K562 (cell line): Measurements from ENCODE around the gene CYP24A1. TPM values are rescaled to one million over a fixed set of nuclear protein-coding genes. Genes with fewer than 3 reads are reported as not detected.

Experiments used
- ATAC-seq: fragments of 200-7000 bp; cut with Tn5 transposase; 3 replicates; pipeline ENCODE4 v1.9.1; 2020; ENCODE audit warnings: moderate library complexity
- BruUV-seq: library from RNA; stranded (reverse); fragments of 400-500 nt; replicated peaks from 2 replicates; lab custom pipeline; 2021; lab: Mats Ljungman, UMichigan
- CTCF ChIA-PET: fragments of 300-600 bp; formaldehyde crosslinking; extraction: SDS; loops from one replicate; lab custom pipeline; 2021; ENCODE audit warnings: low intra/inter-chr PET ratio; lab: Yijun Ruan, JAX
- POLR2A ChIA-PET: fragments of 300-600, 350-650 bp; sonication (Branson Sonifier 250); formaldehyde crosslinking; extraction: SDS; loops from one replicate; lab custom pipeline; 2021; ENCODE audit warnings: antibody characterized with exemption, inconsistent platforms; lab: Yijun Ruan, JAX
- DNase-seq, 4 experiments: peaks; one replicate each; pipeline versions ENCODE4 v3.0.0 to v3.0.0-alpha.2; 2011 to 2018; ENCODE audit warnings: low spot score in 3 of 4, mixed read lengths in 3 of 4; ENCODE audit errors: extremely low read depth in 1 of 4
- FAIRE-seq: peaks from 2 replicates; lab custom pipeline; 2011; peaks lifted over from hg19 to GRCh38; lab: Jason Lieb, UNC
- H2AFZ ChIP-seq: 2 replicates; pipeline ENCODE4 v1.6.0; 2011; ENCODE audit warnings: low read depth, low read length, control low read depth, inconsistent platforms
- H3K27ac ChIP-seq: fragments of 200-600 bp; 3 replicates; pipeline ENCODE4 v1.8.0; 2011; ENCODE audit warnings: low read depth, mild to moderate bottlenecking, control low read depth, inconsistent platforms, low read length, moderate library complexity, mixed read lengths; ENCODE audit errors: extremely low read depth
- H3K27me3 ChIP-seq, 2 experiments: fragments of 300-600 bp in 1 of 2; 2 replicates in 1 of 2; 3 replicates in 1 of 2; pipeline versions ENCODE4 v1.6.0 to v1.8.0; 2011; ENCODE audit warnings: inconsistent platforms in 2 of 2, low read length in 2 of 2, mild to moderate bottlenecking in 1 of 2, mixed read lengths in 1 of 2, moderate library complexity in 1 of 2; ENCODE audit not compliant: control insufficient read depth in 2 of 2, insufficient read depth in 2 of 2
- H3K36me3 ChIP-seq: fragments of 300-600 bp; 3 replicates; pipeline ENCODE4 v1.8.0; 2011; ENCODE audit warnings: mild to moderate bottlenecking, low read length, inconsistent platforms; ENCODE audit not compliant: control insufficient read depth, insufficient read depth
- H3K4me1 ChIP-seq, 2 experiments: fragments of 200-600 bp in 1 of 2; replicated peaks in 1 of 2; 2 replicates in 1 of 2; 3 replicates in 1 of 2; pipeline versions ENCODE4 v1.5.1 to v1.8.0; 2011; ENCODE audit warnings: inconsistent platforms in 2 of 2, low read length in 2 of 2, mild to moderate bottlenecking in 1 of 2, mixed read lengths in 1 of 2, moderate library complexity in 1 of 2; ENCODE audit not compliant: control insufficient read depth in 2 of 2, insufficient read depth in 2 of 2
- H3K4me2 ChIP-seq: 2 replicates; pipeline ENCODE4 v1.6.1; 2011; ENCODE audit warnings: low read length, control low read depth, inconsistent platforms, mixed read lengths; ENCODE audit not compliant: insufficient read depth
- H3K4me3 ChIP-seq: fragments of 200-600 bp; sonication (generic), shearing (Covaris generic); 2 replicates; pipeline ENCODE4 v1.5.1; 2016; ENCODE audit warnings: control low read depth, inconsistent platforms
- H3K79me2 ChIP-seq: fragments of 200-600 bp; 3 replicates; pipeline ENCODE4 v1.8.0; 2011; ENCODE audit warnings: low read length, inconsistent platforms; ENCODE audit not compliant: control insufficient read depth, insufficient read depth
- H3K9ac ChIP-seq, 2 experiments: 2 replicates each; pipeline versions ENCODE4 v1.6.0 to v1.6.1; 2011; ENCODE audit warnings: low read depth in 2 of 2, low read length in 2 of 2, control low read depth in 1 of 2, inconsistent platforms in 1 of 2, mild to moderate bottlenecking in 1 of 2, mixed read lengths in 1 of 2; ENCODE audit not compliant: insufficient read depth in 1 of 2
- H3K9me1 ChIP-seq: one replicate; pipeline ENCODE4 v1.6.0; 2011; ENCODE audit warnings: inconsistent platforms, mild to moderate bottlenecking, low read length, moderate library complexity; ENCODE audit not compliant: control insufficient read depth, insufficient read depth
- H3K9me3 ChIP-seq: replicated peaks from 2 replicates; pipeline ENCODE4 v1.5.1; 2011; ENCODE audit warnings: low read depth, low read length, inconsistent platforms; ENCODE audit not compliant: control insufficient read depth, insufficient read depth
- H4K20me1 ChIP-seq: replicated peaks from 2 replicates; pipeline ENCODE4 v1.6.1; 2011; ENCODE audit warnings: low read length, inconsistent platforms, mixed read lengths; ENCODE audit not compliant: control insufficient read depth, insufficient read depth
- ATF7 ChIP-seq: fragments of 450-650 bp; IDR thresholded peaks from 2 replicates; pipeline ENCODE4 v1.7.1; 2014; ENCODE audit warnings: mild to moderate bottlenecking, moderate library complexity
- CTCFL ChIP-seq: IDR thresholded peaks from 2 replicates; pipeline ENCODE4 v1.6.1; 2011; ENCODE audit warnings: borderline replicate concordance, low read depth, mild to moderate bottlenecking, moderate library complexity, low read length; ENCODE audit not compliant: insufficient read depth, poor library complexity, severe bottlenecking
- HLTF ChIP-seq: fragments of 450-650 bp; IDR thresholded peaks from 2 replicates; pipeline ENCODE4 v1.6.1; 2016
- PML ChIP-seq: IDR thresholded peaks from 2 replicates; pipeline ENCODE4 v1.6.1; 2012; ENCODE audit warnings: low read length, inconsistent platforms
- PRDM10 ChIP-seq: fragments of 450-650 bp; IDR thresholded peaks from 2 replicates; pipeline ENCODE4 v1.6.1; 2018; ENCODE audit not compliant: partially characterized antibody
- WGBS: fragments of 100-300 bp; shearing (Covaris generic); methylation state at CpG from one replicate; pipeline ENCODE4 v1.1.6; 2016; ENCODE audit warnings: low coverage, mixed read lengths; ENCODE audit not compliant: insufficient coverage; ENCODE audit errors: missing lambda C conversion rate; 5-methylcytosine and 5-hydroxymethylcytosine counted together
- in situ Hi-C: fragments of 300-500 bp; cut with MboI; formaldehyde crosslinking; loops from 4 replicates; pipeline ENCODE4 v1.15.0; 2018; ENCODE audit warnings: inconsistent platforms, mixed read lengths
- intact Hi-C: fragments of 100-400 bp; cut with micrococcal nuclease; formaldehyde crosslinking; loops from 2 replicates; pipeline ENCODE4 v1.14.2; 2022
- polyA plus RNA-seq, 8 experiments: library from polyadenylated mRNA; depleted of rRNA in 4 of 8; stranded (reverse) in 5 of 8; unstranded in 3 of 8; fragments of >200 nt; fragmentation: Nextera tagmentation in 2 of 8; fragmentation: Illumina TruSeq in 1 of 8; extraction: Ambion mirVana in 2 of 8; extraction: Trizol in 1 of 8; gene quantifications; 2 replicates each; pipeline versions ENCODE4 v1.2.1 to v1.2.3, GENCODE V29; 2011 to 2014; ENCODE audit warnings: inconsistent platforms in 1 of 8, missing spikeins in 1 of 8
- total RNA-seq, 7 experiments: library from RNA; depleted of rRNA in 6 of 7; stranded (reverse); fragments of >200 nt in 6 of 7; fragmentation: Illumina TruSeq in 2 of 7; extraction: Trizol in 2 of 7; gene quantifications; 2 replicates each; pipeline versions ENCODE4 v1.2.1 to v1.2.3, GENCODE V29; 2011 to 2021; ENCODE audit warnings: low replicate concordance in 1 of 7

Gene CYP24A1
- total and polyA plus RNA-seq, 9 of the 15 experiments (the other 6 are each of a cell fraction or from before 2014, with no cell fraction given): 0.04 TPM; not detected in 8

- TF ChIP-seq CTCFL: no peak
Measured at GRCh38 chr20:54207053-54207742, 33.4 kb upstream of the CYP24A1 start (continued).

- in situ Hi-C loops: loop anchor here (25.0 kb wide), 1 partner anchor 643 kb away; no protein-coding TSS in a partner anchor
- FAIRE-seq (no peak), ATAC-seq (no peak), DNase-seq (no peak)
- no peak overlapping the region for H3K9ac ChIP-seq
- CTCF ChIA-PET: no interaction called here
- no TSS peak for BruUV-seq
- peaks cover 6 to 11% of the 10 kb centered on the region in 2 experiments; a peak in 3 of 5 replicates for H3K4me1 ChIP-seq
- 52% methylated on average over 8 of the region's 8 CpGs for WGBS
- TF ChIP-seq ATF7 (0 out of 2 replicates have a peak, but pooled peaks have one; percentile 60), PML (no peak), PRDM10 (peak; percentile 98), HLTF (no peak)
- H3K9me3 ChIP-seq: no peaks in the 10 kb centered on the region
- no peaks in the 10 kb centered on the region for H4K20me1 ChIP-seq
- peak overlapping the region; percentile 71 for H2AFZ ChIP-seq
- H3K4me3 ChIP-seq: no peak overlapping the region
- H3K4me2 ChIP-seq: no peak overlapping the region
- POLR2A ChIA-PET: interaction anchor here (0.5 kb wide), 1 partner anchor 548 kb away, joined by 3 read pairs; no protein-coding TSS in a partner anchor
- H3K36me3 ChIP-seq: no peaks in the 10 kb centered on the region
- H3K27me3 ChIP-seq: peaks cover 3 to 11% of the 10 kb centered on the region in 2 experiments; a peak in 3 of 5 replicates
- intact Hi-C loops: no loop called here
- H3K27ac ChIP-seq: no peak overlapping the region
- no peaks in the 10 kb centered on the region for H3K9me1 ChIP-seq
- H3K79me2 ChIP-seq: peaks cover 27% of the 10 kb centered on the region
Measured at GRCh38 chr20:54205450-54205849, 31.7 kb upstream of the CYP24A1 start.
